SK-N-SH treated with all-trans-retinoic acid at 6 μM for 48 hours (cell line): ENCODE data around the gene CBLB.

Source experiments
- BACH2 ChIP-seq: fragments of 250-450 bp; sonication (Bioruptor Pico); IDR thresholded peaks from 2 replicates; pipeline ENCODE4 v1.9.0; 2021; ENCODE audit warnings: mild to moderate bottlenecking, borderline replicate concordance
- ESRRG ChIP-seq: fragments of 250-450 bp; sonication (Bioruptor Pico); IDR thresholded peaks from 2 replicates; pipeline ENCODE4 v1.6.1; 2021; ENCODE audit warnings: mild to moderate bottlenecking

GRCh38 chr3:105729667-105730066 lies 139.1 kb downstream of the CBLB start:
- TF ChIP-seq ESRRG (CRISPR knock-in tag) (no peak), BACH2 (no peak)
